Activated CD8-positive, alpha-beta memory T cell treated with anti-CD3 and anti-CD28 coated beads for 36 hours (primary cell): ENCODE measurements around the gene TUBA1A. TPM values are rescaled to one million over a fixed set of nuclear protein-coding genes. Genes with fewer than 3 reads are reported as not detected.
"Not testable (repeated sequence)": the region's sequence is repeated elsewhere in the genome, so short reads cannot be mapped to it uniquely, and the experiment has no call there.

Source experiments
- CTCF ChIA-PET: fragments of 350-600 bp; sonication (Branson Sonifier 250); formaldehyde crosslinking; loops from one replicate; lab custom pipeline; 2021; ENCODE audit warnings: antibody characterized with exemption; lab: Charles Lee
- POLR2A ChIA-PET: fragments of 350-600 bp; sonication (Branson Sonifier 250); formaldehyde crosslinking; loops from one replicate; lab custom pipeline; 2021; ENCODE audit warnings: antibody characterized with exemption; lab: Charles Lee
- total RNA-seq, 2 experiments: library from RNA; stranded (reverse); gene quantifications; one replicate each; pipeline ENCODE4 v1.2.3, GENCODE V29; 2021

Gene TUBA1A
- total RNA-seq, 2 experiments from 2014 or later = 58.9 to 61.1 TPM

DNA sequence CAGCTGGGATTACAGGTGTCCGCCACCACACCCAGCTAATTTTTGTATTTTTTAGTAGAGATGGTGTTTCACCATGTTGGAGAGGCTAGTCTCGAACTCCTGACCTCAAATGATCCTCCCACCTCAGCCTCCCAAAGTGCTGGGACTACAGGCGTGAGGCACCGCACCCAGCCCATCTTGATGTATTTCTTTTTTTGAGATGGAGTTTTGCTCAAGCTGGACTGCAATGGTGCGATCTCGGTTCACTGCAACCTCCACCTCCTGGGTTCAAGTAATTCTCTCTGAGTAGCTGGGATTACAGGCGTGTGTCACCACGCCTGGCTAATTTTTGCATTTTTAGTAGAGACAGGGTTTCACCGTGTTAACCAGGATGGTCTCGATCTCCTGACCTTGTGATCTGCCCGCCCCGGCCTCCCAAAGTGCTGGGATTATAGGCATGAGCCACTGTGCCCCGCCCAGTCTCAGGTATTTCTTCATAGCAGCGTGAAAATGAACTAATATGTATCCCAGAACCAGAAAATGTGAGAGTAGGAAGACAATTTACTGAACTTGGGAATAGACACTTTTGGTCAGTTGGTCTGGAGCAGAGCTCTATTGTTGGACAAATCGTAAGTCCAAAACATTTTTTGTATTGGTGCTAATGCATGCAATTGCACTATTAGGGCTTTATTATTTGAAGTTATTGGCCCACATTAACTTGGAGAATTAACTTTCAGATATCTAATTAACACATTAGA, 5.5 kb downstream of the TUBA1A start:
- POLR2A ChIA-PET = interaction anchor here (1.1 kb wide), 1 partner anchor 51 kb away, joined by 3 read pairs; no protein-coding TSS in a partner anchor
- CTCF ChIA-PET = not testable (repeated sequence)

- ChIA-PET POLR2A (no interaction called here), CTCF (no interaction called here)
These were observed 14.7 kb downstream of the TUBA1A start for GRCh38 chr12:49174218-49174617.

- POLR2A ChIA-PET = no interaction called here
- CTCF ChIA-PET = no interaction called here
These were observed 18.0 kb downstream of the TUBA1A start for GRCh38 chr12:49170924-49171323.

GRCh38 chr12:49165114-49165513, 23.8 kb downstream of the TUBA1A start:
- ChIA-PET CTCF (interaction anchor here (0.6 kb wide), 1 partner anchor 10 kb away, joined by 3 read pairs; no protein-coding TSS in a partner anchor), POLR2A (no interaction called here)

DNA sequence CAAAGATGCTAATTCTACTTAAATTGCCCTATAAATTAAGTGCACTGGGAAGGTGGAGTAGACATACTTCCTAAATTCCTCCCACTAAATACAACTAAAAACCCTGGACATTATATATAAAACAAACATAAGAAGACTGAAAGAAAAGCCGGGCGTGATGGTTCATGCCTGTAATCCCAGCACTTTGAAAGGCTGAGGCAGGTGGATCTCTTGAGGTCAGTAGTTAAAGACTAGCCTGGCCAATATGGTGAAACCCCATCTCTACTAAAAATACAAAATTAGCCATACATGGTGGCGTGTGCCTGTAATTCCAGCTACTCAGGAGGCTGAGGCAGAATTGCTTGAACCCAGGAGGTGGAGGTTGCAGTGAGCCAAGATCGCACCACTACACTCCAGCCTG, 27.0 kb downstream of the TUBA1A start:
- CTCF ChIA-PET, POLR2A ChIA-PET: not testable (repeated sequence)

GRCh38 chr12:49161092-49161795, 27.6 kb downstream of the TUBA1A start:
- POLR2A ChIA-PET = no interaction called here

GRCh38 chr12:49160399-49160798, 28.5 kb downstream of the TUBA1A start:
- ChIA-PET CTCF (no interaction called here), POLR2A (no interaction called here)

More at GRCh38 chr12:49161092-49161795, 27.6 kb downstream of the TUBA1A start:
- CTCF ChIA-PET = no interaction called here

GRCh38 chr12:49154221-49154620, 34.7 kb downstream of the TUBA1A start:
- CTCF ChIA-PET = interaction anchor here (1.0 kb wide), 1 partner anchor 9 kb away, joined by 3 read pairs; no protein-coding TSS in a partner anchor
- POLR2A ChIA-PET = no interaction called here

DNA sequence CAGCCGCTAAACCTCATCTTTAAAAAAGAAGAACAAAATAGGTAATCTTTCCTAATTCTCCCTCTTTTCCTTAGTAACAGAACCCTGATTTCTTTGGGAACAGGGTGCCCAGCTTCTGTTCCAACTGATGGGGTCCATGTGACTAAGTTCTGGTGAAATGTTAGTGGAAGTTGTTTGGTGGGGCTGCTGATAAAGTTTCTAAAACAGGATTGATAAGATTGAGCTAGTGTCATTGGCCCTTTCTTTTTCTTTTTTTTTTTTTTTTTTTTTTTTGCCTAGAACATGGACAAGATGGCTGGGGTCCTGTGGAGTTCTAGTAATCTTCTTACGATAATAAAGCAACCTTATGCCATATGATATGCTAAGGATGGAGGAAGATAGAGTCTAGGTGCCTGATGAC, 41.5 kb downstream of the TUBA1A start:
- CTCF ChIA-PET = interaction anchor here (0.7 to 1.2 kb wide), 2 partner anchors 16 to 71 kb away, joined by 4 to 7 read pairs; partner anchors contain the start of gene TUBA1B
- POLR2A ChIA-PET = interaction anchor here (0.6 to 0.7 kb wide), 2 partner anchors 108 to 120 kb away, joined by 13 to 15 read pairs; no protein-coding TSS in a partner anchor

DNA sequence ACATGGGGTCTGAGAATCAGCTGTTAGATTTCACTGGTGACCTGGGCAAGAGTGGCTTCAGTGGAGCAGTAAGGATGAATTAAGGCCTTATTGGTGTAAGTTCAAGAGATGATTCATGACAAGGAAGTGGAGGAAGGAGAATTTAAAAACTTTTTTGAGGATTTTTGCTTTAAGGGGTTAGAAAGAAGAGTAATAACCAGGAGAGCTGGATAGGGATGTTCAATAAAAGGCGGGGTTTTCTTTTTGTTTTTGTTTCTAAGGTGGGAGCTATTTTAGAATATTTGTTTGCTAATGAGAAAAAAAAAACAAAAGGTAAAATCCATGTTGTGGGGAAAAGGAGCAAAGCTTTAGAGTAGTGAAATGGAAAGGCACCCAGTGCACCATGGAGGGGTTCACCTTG, 42.5 kb downstream of the TUBA1A start:
- ChIA-PET CTCF (no interaction called here), POLR2A (interaction anchor here (1.0 kb wide), 1 partner anchor 15 kb away, joined by 3 read pairs; no protein-coding TSS in a partner anchor)

GRCh38 chr12:49144384-49144783, 44.5 kb downstream of the TUBA1A start:
- POLR2A ChIA-PET = interaction anchor here (0.5 kb wide), 1 partner anchor 77 kb away, joined by 4 read pairs; no protein-coding TSS in a partner anchor

GRCh38 chr12:49138999-49139398, 49.9 kb downstream of the TUBA1A start:
- POLR2A ChIA-PET = interaction anchor here (0.6 kb wide), 1 partner anchor 65 kb away, joined by 3 read pairs; no protein-coding TSS in a partner anchor
- CTCF ChIA-PET = no interaction called here

More at GRCh38 chr12:49144384-49144783, 44.5 kb downstream of the TUBA1A start:
- CTCF ChIA-PET = no interaction called here

- POLR2A ChIA-PET = interaction anchor here (0.6 kb wide), 1 partner anchor 65 kb away, joined by 3 read pairs; no protein-coding TSS in a partner anchor
- CTCF ChIA-PET = interaction anchor here (0.7 kb wide), 1 partner anchor 114 kb away, joined by 3 read pairs; no protein-coding TSS in a partner anchor
These were observed 50.3 kb downstream of the TUBA1A start for GRCh38 chr12:49138587-49138986.

DNA sequence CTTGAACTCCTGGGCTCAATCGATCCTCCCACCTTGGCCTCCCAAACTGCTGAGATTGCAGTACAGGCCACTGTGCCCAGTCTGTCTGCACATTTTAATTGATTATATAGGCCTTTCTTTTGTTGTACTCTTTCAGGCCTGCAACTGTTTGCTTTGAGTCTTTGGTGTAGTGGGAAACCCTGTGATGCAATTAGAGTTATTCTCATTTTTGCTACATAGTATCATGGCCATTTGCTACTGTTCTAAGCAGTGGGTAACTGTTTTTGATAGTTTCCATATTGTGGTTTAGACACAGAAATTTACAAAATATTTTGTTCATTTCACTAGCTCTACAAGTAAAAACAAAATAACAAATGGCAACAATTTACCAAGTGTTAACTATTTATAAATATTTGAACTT, 51.4 kb downstream of the TUBA1A start:
- CTCF ChIA-PET = no interaction called here
- POLR2A ChIA-PET = no interaction called here

DNA sequence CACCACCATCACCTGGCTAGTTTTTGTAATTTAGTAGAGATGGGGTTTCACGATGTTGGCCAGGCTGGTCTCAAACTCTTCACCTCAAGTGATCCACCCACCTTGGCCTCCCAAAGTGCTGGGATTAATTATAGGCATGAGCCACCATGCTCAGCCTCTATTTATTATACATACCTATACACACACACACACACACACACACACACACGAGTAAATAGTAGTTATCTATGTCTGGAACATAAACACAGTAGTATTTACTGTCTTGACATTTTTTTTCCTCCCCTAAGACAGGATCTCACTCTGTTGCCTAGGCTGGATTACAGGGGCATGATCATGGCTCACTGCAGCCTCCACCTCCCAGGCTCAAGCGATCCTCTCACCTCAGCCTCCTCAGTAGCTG, 51.9 kb downstream of the TUBA1A start:
- CTCF ChIA-PET, POLR2A ChIA-PET: not testable (repeated sequence)

Other genes with a start within 250 kb of the TUBA1A start
- 10 to 100 TPM; 93.7 to 97.1 TPM for gene ARF3, start 231.6 kb downstream of the TUBA1A start, total RNA-seq
- under 1 TPM; 0.34 to 0.40 TPM for gene WNT10B, start 217.3 kb downstream of the TUBA1A start, total RNA-seq
- not detected for gene WNT1, start 210.8 kb downstream of the TUBA1A start, total RNA-seq
- gene DDN, start 189.7 kb downstream of the TUBA1A start, total RNA-seq = 1 to 10 TPM; 1.2 TPM
- 10 to 100 TPM; 69.4 to 70.0 TPM for gene PRKAG1, start 170.3 kb downstream of the TUBA1A start, total RNA-seq
- gene KMT2D, start 128.3 kb downstream of the TUBA1A start, total RNA-seq = 10 to 100 TPM; 67.6 to 69.5 TPM
- gene RHEBL1, start 119.1 kb downstream of the TUBA1A start, total RNA-seq = 10 to 100 TPM; 10.8 to 12.9 TPM
- not detected for gene DHH, start 94.3 kb downstream of the TUBA1A start, total RNA-seq
- 10 to 100 TPM; 32.5 to 34.9 TPM for gene LMBR1L, start 78.2 kb downstream of the TUBA1A start, total RNA-seq
- 1,000 to 10,000 TPM; 2,411 to 2,430 TPM for gene TUBA1B, start 57.7 kb downstream of the TUBA1A start, total RNA-seq
- gene TUBA1C, start 76.0 kb upstream of the TUBA1A start, total RNA-seq = 100 to 1,000 TPM; 340 to 347 TPM
- gene PRPH, start 106.1 kb upstream of the TUBA1A start, total RNA-seq = not detected
- gene TROAP, start 134.2 kb upstream of the TUBA1A start, total RNA-seq = 10 to 100 TPM; 42.7 to 44.4 TPM
- not detected for gene C1QL4, start 148.1 kb upstream of the TUBA1A start, total RNA-seq
- gene DNAJC22, start 157.8 kb upstream of the TUBA1A start, total RNA-seq = not detected
- gene SPATS2, start 178.4 kb upstream of the TUBA1A start, total RNA-seq = 10 to 100 TPM in 1 of 2 experiments, 1 to 10 TPM in 1; 9.6 to 11.7 TPM